ENCODE data around the gene SBNO2. TPM values are rescaled to one million over a fixed set of nuclear protein-coding genes. Genes with fewer than 3 reads are reported as not detected.

SBNO2 gene
- total and polyA plus RNA-seq, 9 of the 15 experiments (the other 6 are each of a cell fraction or from before 2014, with no cell fraction given): 0.01 to 46.2 (median 6.7) TPM

GRCh38 chr19:1103708-1104310 lies 70.3 kb downstream of the SBNO2 start, which contains the start of gene GPX4 (continued):
- TF ChIP-seq GATAD2A (IDR thresholded peaks at IDR 0.05) (0 out of 2 replicates have a peak, but pooled peaks have one; percentile 59), ZNF77 (CRISPR knock-in tag; IDR thresholded peaks at IDR 0.05) (no peak), SAP30 (IDR thresholded peaks at IDR 0.05; ENCODE audit: borderline replicate concordance, insufficient read depth, low read depth, low read length, poor library complexity, severe bottlenecking) (peak; percentile 30), DIDO1 (tag; IDR thresholded peaks at IDR 0.05; ENCODE audit: low read depth) (no peak), SMARCE1 (IDR thresholded peaks at IDR 0.05) (no peak), BDP1 (IDR thresholded peaks at IDR 0.05; ENCODE audit: insufficient read depth, insufficient read length) (no peak), ZNF609 (CRISPR knock-in tag; IDR thresholded peaks at IDR 0.05; ENCODE audit: borderline replicate concordance) (peak; percentile 50; the same call in 1 of the 2 replicates), HINFP (tag; conservative IDR thresholded peaks at IDR 0.05; ENCODE audit: low read depth) (no peak), NR3C1 (CRISPR knock-in tag; IDR thresholded peaks at IDR 0.05) (no peak), SRSF1 (IDR thresholded peaks at IDR 0.05; ENCODE audit: low read depth, low read length) (no peak), CTBP1 (IDR thresholded peaks at IDR 0.05; ENCODE audit: borderline replicate concordance) (peak; percentile 96), ZNF184 (CRISPR knock-in tag; IDR thresholded peaks at IDR 0.05) (no peak), LARP7 (IDR thresholded peaks at IDR 0.05) (no peak), GTF2E2 (tag; IDR thresholded peaks at IDR 0.05) (peak; percentile 70; the same call in 1 of the 2 replicates), HDAC3 (IDR thresholded peaks at IDR 0.05; ENCODE audit: borderline replicate concordance, partially characterized antibody) (no peak)
- TF ChIP-seq, protein P1, sequence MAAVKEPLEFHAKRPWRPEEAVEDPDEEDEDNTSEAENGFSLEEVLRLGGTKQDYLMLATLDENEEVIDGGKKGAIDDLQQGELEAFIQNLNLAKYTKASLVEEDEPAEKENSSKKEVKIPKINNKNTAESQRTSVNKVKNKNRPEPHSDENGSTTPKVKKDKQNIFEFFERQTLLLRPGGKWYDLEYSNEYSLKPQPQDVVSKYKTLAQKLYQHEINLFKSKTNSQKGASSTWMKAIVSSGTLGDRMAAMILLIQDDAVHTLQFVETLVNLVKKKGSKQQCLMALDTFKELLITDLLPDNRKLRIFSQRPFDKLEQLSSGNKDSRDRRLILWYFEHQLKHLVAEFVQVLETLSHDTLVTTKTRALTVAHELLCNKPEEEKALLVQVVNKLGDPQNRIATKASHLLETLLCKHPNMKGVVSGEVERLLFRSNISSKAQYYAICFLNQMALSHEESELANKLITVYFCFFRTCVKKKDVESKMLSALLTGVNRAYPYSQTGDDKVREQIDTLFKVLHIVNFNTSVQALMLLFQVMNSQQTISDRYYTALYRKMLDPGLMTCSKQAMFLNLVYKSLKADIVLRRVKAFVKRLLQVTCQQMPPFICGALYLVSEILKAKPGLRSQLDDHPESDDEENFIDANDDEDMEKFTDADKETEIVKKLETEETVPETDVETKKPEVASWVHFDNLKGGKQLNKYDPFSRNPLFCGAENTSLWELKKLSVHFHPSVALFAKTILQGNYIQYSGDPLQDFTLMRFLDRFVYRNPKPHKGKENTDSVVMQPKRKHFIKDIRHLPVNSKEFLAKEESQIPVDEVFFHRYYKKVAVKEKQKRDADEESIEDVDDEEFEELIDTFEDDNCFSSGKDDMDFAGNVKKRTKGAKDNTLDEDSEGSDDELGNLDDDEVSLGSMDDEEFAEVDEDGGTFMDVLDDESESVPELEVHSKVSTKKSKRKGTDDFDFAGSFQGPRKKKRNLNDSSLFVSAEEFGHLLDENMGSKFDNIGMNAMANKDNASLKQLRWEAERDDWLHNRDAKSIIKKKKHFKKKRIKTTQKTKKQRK (IDR thresholded peaks at IDR 0.05; ENCODE audit: borderline replicate concordance, low read depth, low read length): no peak
